Breast epithelium (tissue), 4 donors: ENCODE results near the gene NTMT2. TPM values are rescaled to one million over a fixed set of nuclear protein-coding genes. Genes with fewer than 3 reads are reported as not detected.

Source experiments
- DNase-seq, 2 donors: peaks; one replicate each; pipeline ENCODE4 v3.0.0-alpha.2; 2019; ENCODE audit warnings: low spot score in 2 of 2
- H3K27ac ChIP-seq, 2 donors: fragments of 200-600 bp; sonication (generic) in 1 of 2; one replicate each; pipeline ENCODE4 v1.5.1; 2016 to 2019; ENCODE audit warnings: mild to moderate bottlenecking in 1 of 2
- H3K27me3 ChIP-seq, 2 donors: fragments of 200-600 bp; sonication (generic) in 1 of 2; one replicate each; pipeline versions ENCODE4 v1.5.1 to v1.6.0; 2017 to 2019; ENCODE audit warnings: control low read depth in 1 of 2, mild to moderate bottlenecking in 1 of 2
- H3K36me3 ChIP-seq: fragments of 200-600 bp; one replicate; pipeline ENCODE4 v1.5.1; 2019
- H3K4me1 ChIP-seq, 2 donors: fragments of 200-600 bp; sonication (generic); one replicate each; pipeline ENCODE4 v1.5.1; 2016 to 2019; ENCODE audit warnings: control low read depth in 1 of 2
- H3K4me3 ChIP-seq, 3 donors: fragments of 200-600 bp; sonication (generic); 1 replicate in 2 of 3; 2 replicates in 1 of 3; pipeline ENCODE4 v1.5.1; 2016 to 2019; ENCODE audit warnings: mild to moderate bottlenecking in 3 of 3, moderate library complexity in 2 of 3
- H3K9me3 ChIP-seq, 2 donors: fragments of 200-600 bp; sonication (generic) in 1 of 2; one replicate each; pipeline ENCODE4 v1.5.1; 2016 to 2019; ENCODE audit warnings: control low read depth in 1 of 2
- POLR2A ChIP-seq: fragments of 450-650 bp; IDR thresholded peaks from one replicate; pipeline ENCODE4 v1.6.1; 2016; ENCODE audit warnings: antibody characterized with exemption, mild to moderate bottlenecking, moderate library complexity
- POLR2AphosphoS5 ChIP-seq, 3 donors: sonication (generic); formaldehyde crosslinking; IDR thresholded peaks; one replicate each; pipeline ENCODE4 v1.6.1; 2017; ENCODE audit warnings: antibody characterized with exemption in 3 of 3
- intact Hi-C: fragments of 100-400 bp; cut with DNase I; formaldehyde crosslinking; loops from one replicate; pipeline ENCODE4 v1.15.1; 2023; ENCODE audit warnings: low total_unique reads
- total RNA-seq, 3 donors: library from RNA; depleted of rRNA; stranded (reverse); fragments of >200 nt; gene quantifications; one replicate each; pipeline ENCODE4 v1.1.0, GENCODE V29; 2016
- TF ChIP-seq, protein P1 (sequence below), 3 donors: fragments of 450-650 bp; IDR thresholded peaks; one replicate each; pipeline ENCODE4 v1.5.1; 2016 to 2017; ENCODE audit warnings: antibody characterized with exemption in 3 of 3, mild to moderate bottlenecking in 3 of 3, moderate library complexity in 3 of 3

The NTMT2 gene
- total RNA-seq, 3 donors from 2014 or later: not detected

GRCh38 chr1:170114906-170115305 is 30.9 kb upstream of the NTMT2 start:
- intact Hi-C loops: no loop called here
- H3K36me3 ChIP-seq: no peaks in the 10 kb centered on the region
- H3K9me3 ChIP-seq: no peaks in the 10 kb centered on the region
- H3K27me3 ChIP-seq: no peaks in the 10 kb centered on the region
- no peak overlapping the region for H3K4me3 ChIP-seq
- TF ChIP-seq, protein P1, sequence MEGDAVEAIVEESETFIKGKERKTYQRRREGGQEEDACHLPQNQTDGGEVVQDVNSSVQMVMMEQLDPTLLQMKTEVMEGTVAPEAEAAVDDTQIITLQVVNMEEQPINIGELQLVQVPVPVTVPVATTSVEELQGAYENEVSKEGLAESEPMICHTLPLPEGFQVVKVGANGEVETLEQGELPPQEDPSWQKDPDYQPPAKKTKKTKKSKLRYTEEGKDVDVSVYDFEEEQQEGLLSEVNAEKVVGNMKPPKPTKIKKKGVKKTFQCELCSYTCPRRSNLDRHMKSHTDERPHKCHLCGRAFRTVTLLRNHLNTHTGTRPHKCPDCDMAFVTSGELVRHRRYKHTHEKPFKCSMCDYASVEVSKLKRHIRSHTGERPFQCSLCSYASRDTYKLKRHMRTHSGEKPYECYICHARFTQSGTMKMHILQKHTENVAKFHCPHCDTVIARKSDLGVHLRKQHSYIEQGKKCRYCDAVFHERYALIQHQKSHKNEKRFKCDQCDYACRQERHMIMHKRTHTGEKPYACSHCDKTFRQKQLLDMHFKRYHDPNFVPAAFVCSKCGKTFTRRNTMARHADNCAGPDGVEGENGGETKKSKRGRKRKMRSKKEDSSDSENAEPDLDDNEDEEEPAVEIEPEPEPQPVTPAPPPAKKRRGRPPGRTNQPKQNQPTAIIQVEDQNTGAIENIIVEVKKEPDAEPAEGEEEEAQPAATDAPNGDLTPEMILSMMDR (IDR thresholded peaks at IDR 0.05): no peak
- TF ChIP-seq POLR2A (no peak), POLR2AphosphoS5 (IDR thresholded peaks at IDR 0.05) (no peak)
- DNase-seq: no peak
- no peak overlapping the region for H3K27ac ChIP-seq
- no peaks in the 10 kb centered on the region for H3K4me1 ChIP-seq

- DNase-seq: no peak
- intact Hi-C loops: loop anchor here (10.0 kb wide), 1 partner anchor 1388 kb away; no protein-coding TSS in a partner anchor
- TF ChIP-seq POLR2A (no peak), POLR2AphosphoS5 (IDR thresholded peaks at IDR 0.05) (no peak)
- TF ChIP-seq, protein P1 (IDR thresholded peaks at IDR 0.05): no peak
- Histone ChIP-seq H3K9me3 (no peaks in the 10 kb centered on the region), H3K27ac (no peak overlapping the region), H3K36me3 (no peaks in the 10 kb centered on the region), H3K27me3 (no peaks in the 10 kb centered on the region), H3K4me1 (no peaks in the 10 kb centered on the region), H3K4me3 (no peak overlapping the region)
Measured at GRCh38 chr1:170122366-170122765, 23.4 kb upstream of the NTMT2 start.

DNA sequence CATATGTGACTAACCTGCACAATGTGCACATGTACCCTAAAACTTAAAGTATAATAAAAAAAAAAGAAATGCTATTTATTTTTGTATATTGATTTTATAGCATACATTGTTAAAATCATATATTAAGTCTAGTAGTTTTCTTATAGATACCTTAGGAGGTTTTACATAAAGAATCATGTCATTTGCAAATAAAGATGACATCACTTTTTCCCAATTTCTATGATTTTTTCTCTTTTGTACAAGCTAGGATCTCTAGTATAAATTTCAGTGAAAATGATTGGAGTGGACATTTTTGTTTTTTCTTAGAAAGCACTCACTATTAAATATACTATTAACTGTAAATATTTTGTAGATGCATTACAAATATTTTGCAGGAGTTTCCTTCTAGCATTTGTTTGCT is 20.5 kb upstream of the NTMT2 start:
- TF ChIP-seq POLR2A (no peak), POLR2AphosphoS5 (IDR thresholded peaks at IDR 0.05) (no peak)
- TF ChIP-seq, protein P1 (IDR thresholded peaks at IDR 0.05): no peak
- Histone ChIP-seq H3K4me3 (no peak overlapping the region), H3K27ac (no peak overlapping the region), H3K27me3 (no peaks in the 10 kb centered on the region), H3K4me1 (no peaks in the 10 kb centered on the region), H3K9me3 (no peaks in the 10 kb centered on the region), H3K36me3 (no peaks in the 10 kb centered on the region)
- DNase-seq: no peak
- intact Hi-C loops: loop anchor here (10.0 kb wide), 1 partner anchor 1390 kb away; no protein-coding TSS in a partner anchor

DNA sequence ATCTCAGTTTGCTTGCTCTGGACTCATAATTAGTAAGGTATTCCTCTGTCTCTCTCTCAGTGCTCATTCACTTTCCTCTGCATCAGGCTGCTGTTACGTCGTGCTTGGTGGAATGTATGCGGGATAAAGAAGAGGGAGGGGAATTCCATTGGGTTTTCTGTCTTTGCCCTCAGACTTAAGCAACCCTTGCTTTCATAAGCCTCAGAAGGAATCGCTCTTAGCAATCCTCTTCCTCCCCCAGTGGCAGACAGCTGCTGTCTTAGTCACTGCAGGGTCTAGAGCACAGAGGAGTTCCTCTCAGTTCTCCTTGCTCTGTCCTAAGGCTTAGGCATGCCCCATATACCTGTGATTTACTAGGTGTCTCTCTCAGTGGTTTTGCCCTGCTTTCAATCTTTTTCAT is 19.1 kb upstream of the NTMT2 start:
- Histone ChIP-seq H3K4me1 (no peaks in the 10 kb centered on the region), H3K4me3 (no peak overlapping the region), H3K9me3 (no peaks in the 10 kb centered on the region), H3K36me3 (no peaks in the 10 kb centered on the region), H3K27ac (no peak overlapping the region), H3K27me3 (no peaks in the 10 kb centered on the region)
- no peak for DNase-seq
- intact Hi-C loops: loop anchor here (10.0 kb wide), 1 partner anchor 1392 kb away; no protein-coding TSS in a partner anchor
- TF ChIP-seq POLR2A (no peak), POLR2AphosphoS5 (IDR thresholded peaks at IDR 0.05) (no peak)
- TF ChIP-seq, protein P1 (IDR thresholded peaks at IDR 0.05): no peak

GRCh38 chr1:170131450-170131849 is 14.3 kb upstream of the NTMT2 start:
- H3K4me1 ChIP-seq: no peaks in the 10 kb centered on the region
- no peak overlapping the region for H3K27ac ChIP-seq
- H3K4me3 ChIP-seq: no peak overlapping the region
- DNase-seq: no peak
- no peaks in the 10 kb centered on the region for H3K9me3 ChIP-seq
- TF ChIP-seq POLR2A: no peak
- intact Hi-C loops: no loop called here
- no peaks in the 10 kb centered on the region for H3K27me3 ChIP-seq
- no peaks in the 10 kb centered on the region for H3K36me3 ChIP-seq

GRCh38 chr1:170131984-170132383 is 13.8 kb upstream of the NTMT2 start:
- Histone ChIP-seq H3K4me1 (no peaks in the 10 kb centered on the region), H3K9me3 (no peaks in the 10 kb centered on the region), H3K36me3 (no peaks in the 10 kb centered on the region), H3K27ac (no peak overlapping the region), H3K27me3 (no peaks in the 10 kb centered on the region), H3K4me3 (no peak overlapping the region)
- intact Hi-C loops: no loop called here
- no peak for TF ChIP-seq POLR2AphosphoS5 (IDR thresholded peaks at IDR 0.05)
- no peak for TF ChIP-seq POLR2A
- TF ChIP-seq, protein P1 (IDR thresholded peaks at IDR 0.05): no peak
- no peak for DNase-seq
